HepG2 (cell line): Measurements from ENCODE around the gene SLC25A22. TPM values are rescaled to one million over a fixed set of nuclear protein-coding genes. Genes with fewer than 3 reads are reported as not detected.
A peak's percentile ranks its signal among the peaks of the same experiment; 100 is the strongest.

Experiments used
- ATAC-seq: fragments of 200-7000 bp; cut with Tn5 transposase; 3 replicates; pipeline ENCODE4 v1.9.1; 2020; ENCODE audit warnings: mild to moderate bottlenecking, moderate library complexity
- BruUV-seq: library from RNA; stranded (reverse); fragments of 400-500 nt; replicated peaks from 2 replicates; lab custom pipeline; 2021; lab: Mats Ljungman, UMichigan
- CTCF ChIA-PET: fragments of 300-600 bp; formaldehyde crosslinking; extraction: SDS; loops from one replicate; lab custom pipeline; 2021; ENCODE audit warnings: low total read pairs, inconsistent platforms, low intra/inter-chr PET ratio; lab: Yijun Ruan, JAX
- POLR2A ChIA-PET: fragments of 350-600 bp; sonication (Branson Sonifier 250); formaldehyde crosslinking; loops from one replicate; lab custom pipeline; 2020; ENCODE audit warnings: antibody characterized with exemption, inconsistent platforms; lab: Yijun Ruan, JAX
- DNase-seq: peaks from one replicate; pipeline ENCODE4 v3.0.0-alpha.2; 2015; ENCODE audit warnings: low spot score
- FAIRE-seq: peaks from 3 replicates; lab custom pipeline; 2011; peaks lifted over from hg19 to GRCh38; lab: Jason Lieb, UNC
- H2AFZ ChIP-seq: one replicate; pipeline ENCODE4 v1.6.1; 2011; ENCODE audit warnings: low read length, inconsistent platforms
- H3K27ac ChIP-seq: fragments of 300-600 bp; 3 replicates; pipeline ENCODE4 v1.8.0; 2011; ENCODE audit warnings: mixed run types, mild to moderate bottlenecking, mixed read lengths, low read length, inconsistent platforms; ENCODE audit not compliant: insufficient read depth; ENCODE audit errors: extremely low read length
- H3K27me3 ChIP-seq, 2 experiments: fragments of 200-600 bp in 1 of 2; 2 replicates in 1 of 2; 3 replicates in 1 of 2; pipeline versions ENCODE4 v1.6.0 to v1.8.0; 2011; ENCODE audit warnings: low read length in 2 of 2, mild to moderate bottlenecking in 2 of 2, moderate library complexity in 2 of 2, inconsistent platforms in 1 of 2; ENCODE audit not compliant: insufficient read depth in 2 of 2, control insufficient read depth in 1 of 2
- H3K36me3 ChIP-seq, 2 experiments: fragments of 200-600 bp in 1 of 2; replicated peaks in 1 of 2; 2 replicates in 1 of 2; 3 replicates in 1 of 2; pipeline versions ENCODE4 v1.5.1 to v1.8.0; 2011; ENCODE audit warnings: low read length in 2 of 2, inconsistent platforms in 1 of 2; ENCODE audit not compliant: insufficient read depth in 2 of 2, control insufficient read depth in 1 of 2
- H3K4me1 ChIP-seq: 2 replicates; pipeline ENCODE4 v1.5.1; 2012; ENCODE audit warnings: low read length, inconsistent platforms; ENCODE audit not compliant: insufficient read depth
- H3K4me2 ChIP-seq: 2 replicates; pipeline ENCODE4 v1.6.0; 2011; ENCODE audit warnings: low read depth, low read length, inconsistent platforms
- H3K4me3 ChIP-seq, 3 experiments: fragments of 200-600 bp in 1 of 3; sonication (generic), shearing (Covaris generic) in 1 of 3; replicated peaks in 1 of 3; 2 replicates each; pipeline ENCODE4 v1.5.1; 2011 to 2016; ENCODE audit warnings: low read length in 3 of 3, inconsistent platforms in 2 of 3, low read depth in 2 of 3, mild to moderate bottlenecking in 2 of 3, control low read depth in 1 of 3, mixed read lengths in 1 of 3; ENCODE audit not compliant: insufficient read depth in 1 of 3
- H3K79me2 ChIP-seq: one replicate; pipeline ENCODE4 v1.6.1; 2011; ENCODE audit warnings: low read length, inconsistent platforms; ENCODE audit not compliant: insufficient read depth
- H3K9ac ChIP-seq: 2 replicates; pipeline ENCODE4 v1.6.0; 2011; ENCODE audit warnings: mild to moderate bottlenecking, low read depth, low read length, inconsistent platforms; ENCODE audit not compliant: insufficient read depth
- H3K9me3 ChIP-seq: 2 replicates; pipeline ENCODE4 v1.5.1; 2012; ENCODE audit warnings: mild to moderate bottlenecking, low read length
- H4K20me1 ChIP-seq: 2 replicates; pipeline ENCODE4 v1.6.0; 2011; ENCODE audit warnings: inconsistent platforms, mild to moderate bottlenecking, low read length, moderate library complexity; ENCODE audit not compliant: insufficient read depth
- AGO1 ChIP-seq: fragments of 200-400 bp; formaldehyde crosslinking; IDR thresholded peaks from 2 replicates; pipeline ENCODE4 v1.6.1; 2017; ENCODE audit warnings: mild to moderate bottlenecking, low read depth, low read length, moderate library complexity; ENCODE audit not compliant: poor library complexity, severe bottlenecking
- AGO2 ChIP-seq: fragments of 200-400 bp; formaldehyde crosslinking; optimal IDR thresholded peaks from 2 replicates; pipeline ENCODE3; 2017; ENCODE audit warnings: mild to moderate bottlenecking, low read depth, low read length, moderate library complexity
- CHD4 ChIP-seq: fragments of 200-600 bp; sonication (generic); IDR thresholded peaks from 2 replicates; pipeline ENCODE4 v1.7.0; 2017; ENCODE audit warnings: mild to moderate bottlenecking, low read length, borderline replicate concordance
- JDP2 ChIP-seq: sonication (generic); formaldehyde crosslinking; IDR thresholded peaks from 2 replicates; pipeline ENCODE4 v1.8.1; 2022; ENCODE audit warnings: missing genetic modification reagents, borderline replicate concordance
- KAT8 ChIP-seq: IDR thresholded peaks from 2 replicates; pipeline ENCODE4 v1.6.1; 2016; ENCODE audit warnings: missing genetic modification reagents, missing compliant biosample characterization
- KDM2A ChIP-seq: sonication (generic); formaldehyde crosslinking; IDR thresholded peaks from 2 replicates; pipeline ENCODE4 v1.4.0; 2020; ENCODE audit warnings: low read depth, missing genetic modification reagents, borderline replicate concordance
- POLR2G ChIP-seq: fragments of 200-400 bp; formaldehyde crosslinking; IDR thresholded peaks from 2 replicates; pipeline ENCODE4 v1.6.1; 2018; ENCODE audit warnings: mild to moderate bottlenecking, low read depth, low read length, moderate library complexity
- RBFOX2 ChIP-seq: fragments of 200-400 bp; formaldehyde crosslinking; IDR thresholded peaks from 2 replicates; pipeline ENCODE4 v1.6.1; 2017; ENCODE audit warnings: low read depth, mild to moderate bottlenecking, low read length
- RBM22 ChIP-seq: fragments of 200-400 bp; formaldehyde crosslinking; optimal IDR thresholded peaks from 2 replicates; pipeline ENCODE3; 2017; ENCODE audit warnings: mild to moderate bottlenecking, low read length, moderate library complexity
- REL ChIP-seq: sonication (generic); formaldehyde crosslinking; conservative IDR thresholded peaks from 2 replicates; pipeline ENCODE4 v1.8.0; 2022; ENCODE audit warnings: mild to moderate bottlenecking, missing genetic modification reagents, moderate library complexity
- RXRA ChIP-seq: sonication (generic); formaldehyde crosslinking; IDR thresholded peaks from 2 replicates; pipeline ENCODE4 v1.5.1; 2020; ENCODE audit warnings: missing genetic modification reagents
- ZNF263 ChIP-seq: sonication (generic); formaldehyde crosslinking; IDR thresholded peaks from 2 replicates; pipeline ENCODE4 v1.4.0; 2020; ENCODE audit warnings: missing genetic modification reagents
- ZNF326 ChIP-seq: sonication (generic); formaldehyde crosslinking; IDR thresholded peaks from 2 replicates; pipeline ENCODE4 v1.4.0; 2020; ENCODE audit warnings: missing genetic modification reagents, borderline replicate concordance
- WGBS: methylation state at CpG from one replicate; pipeline ENCODE4 v1.1.6; 2017; ENCODE audit warnings: low lambda C conversion rate; 5-methylcytosine and 5-hydroxymethylcytosine counted together
- in situ Hi-C: cut with HindIII; loops from 2 replicates; pipeline ENCODE4 v1.10.0; 2017; ENCODE audit warnings: low pct_unique_long_range_greater_than_20kb; ENCODE audit not compliant: extremely low pct_ligation_motif_present
- intact Hi-C: fragments of 100-400 bp; cut with micrococcal nuclease; formaldehyde crosslinking; loops from one replicate; pipeline ENCODE4 v1.10.0; 2022; ENCODE audit not compliant: unreplicated experiment
- polyA plus RNA-seq, 8 experiments: library from polyadenylated mRNA; depleted of rRNA in 3 of 8; stranded (reverse) in 7 of 8; unstranded in 1 of 8; fragments of >200 nt; fragmentation: Illumina TruSeq in 4 of 8; extraction: Trizol in 4 of 8; gene quantifications; 2 replicates each; pipeline versions ENCODE4 v1.2.1 to v1.2.3, GENCODE V29; 2011 to 2016; ENCODE audit warnings: low read depth in 4 of 8, missing spikeins in 1 of 8, mixed read lengths in 1 of 8; ENCODE audit not compliant: insufficient read depth in 1 of 8
- total RNA-seq, 5 experiments: library from RNA; depleted of rRNA; stranded (reverse); fragments of >200 nt; fragmentation: Illumina TruSeq; extraction: Trizol; gene quantifications; 2 replicates each; pipeline ENCODE4 v1.2.3, GENCODE V29; 2016; ENCODE audit warnings: low read depth in 1 of 5
- TF ChIP-seq, protein P1 (sequence below): sonication (generic); formaldehyde crosslinking; IDR thresholded peaks from 2 replicates; pipeline ENCODE4 v1.4.0; 2020; ENCODE audit warnings: mild to moderate bottlenecking, missing genetic modification reagents, borderline replicate concordance
- TF ChIP-seq, protein P2 (sequence below): sonication (generic); formaldehyde crosslinking; conservative IDR thresholded peaks from 2 replicates; pipeline ENCODE4 v1.8.0; 2022; ENCODE audit warnings: mild to moderate bottlenecking, moderate library complexity, missing genetic modification reagents
- TF ChIP-seq, protein P3 (sequence below): sonication (generic); formaldehyde crosslinking; IDR thresholded peaks from 2 replicates; pipeline ENCODE4 v1.4.0; 2020; ENCODE audit warnings: mild to moderate bottlenecking, missing genetic modification reagents

SLC25A22 gene
- total and polyA plus RNA-seq, 2 of the 13 experiments (the other 11 are each of a cell fraction or from before 2014, with no cell fraction given) = 12.4 to 19.2 TPM

DNA sequence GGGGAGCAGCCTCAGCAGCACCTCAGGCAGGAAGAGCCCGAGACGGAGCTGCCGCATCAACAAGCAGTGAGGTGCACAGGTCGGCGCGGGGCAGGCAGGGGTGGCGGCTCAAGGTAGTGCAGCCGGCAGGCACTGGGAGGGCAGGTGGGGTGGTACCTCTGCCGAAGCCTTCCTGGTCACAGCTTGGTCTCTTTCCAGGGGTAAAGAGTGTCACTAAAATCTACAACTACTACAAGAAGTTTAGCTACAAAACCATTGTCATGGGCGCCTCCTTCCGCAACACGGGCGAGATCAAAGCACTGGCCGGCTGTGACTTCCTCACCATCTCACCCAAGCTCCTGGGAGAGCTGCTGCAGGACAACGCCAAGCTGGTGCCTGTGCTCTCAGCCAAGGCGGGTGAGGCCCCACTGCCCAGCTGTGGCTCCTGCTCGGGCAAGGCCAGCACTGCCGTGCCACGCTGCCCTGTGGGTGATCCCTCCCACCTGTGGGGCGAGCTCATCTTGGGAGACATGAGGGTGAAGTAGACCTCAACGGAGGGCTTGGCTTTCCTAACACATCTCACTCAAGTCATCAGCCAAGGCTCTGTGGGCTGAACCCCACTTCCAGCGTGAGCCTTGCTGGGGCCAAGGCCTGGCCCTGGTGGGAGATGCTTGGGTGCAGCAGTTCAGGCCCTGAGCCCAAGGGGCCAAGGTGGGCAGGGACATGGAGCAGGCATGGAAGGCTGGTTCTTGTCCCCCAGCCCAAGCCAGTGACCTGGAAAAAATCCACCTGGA is 34.3 kb downstream of the SLC25A22 start:
- FAIRE-seq (no peak), ATAC-seq (peak; percentile 14), DNase-seq (no peak)
- ChIA-PET CTCF (no interaction called here), POLR2A (interaction anchor here (0.8 kb wide), 1 partner anchor 16 kb away, joined by 4 read pairs; the partner anchor contains the start of gene TALDO1)
- H3K9me3 ChIP-seq = no peaks in the 10 kb centered on the region
- H3K4me1 ChIP-seq = no peaks in the 10 kb centered on the region
- H3K9ac ChIP-seq = no peak overlapping the region
- H2AFZ ChIP-seq = no peak overlapping the region
- H3K4me3 ChIP-seq = no peak overlapping the region
- H3K27me3 ChIP-seq = no peaks in the 10 kb centered on the region
- H3K4me2 ChIP-seq = no peak overlapping the region
- no peaks in the 10 kb centered on the region for H3K79me2 ChIP-seq
- peaks cover 9% of the 10 kb centered on the region; the same call in 1 of the 2 replicates for H4K20me1 ChIP-seq
- 98% methylated on average over 20 of the region's 22 CpGs for WGBS
- TF ChIP-seq REL (CRISPR knock-in tag) (no peak), ZNF326 (CRISPR knock-in tag) (peak; percentile 65; the same call in 1 of the 2 replicates), KAT8 (CRISPR knock-in tag) (no peak), AGO1 (peak; percentile 44), KDM2A (0 out of 2 replicates have a peak, but pooled peaks have one; percentile 17), POLR2G (peak; percentile 56; the same call in 1 of the 2 replicates), AGO2 (peak; percentile 85), RXRA (0 out of 2 replicates have a peak, but pooled peaks have one; percentile 11), JDP2 (CRISPR knock-in tag) (no peak), RBFOX2 (peak; percentile 59; the same call in 1 of the 2 replicates), RBM22 (peak; percentile 80), CHD4 (no peak), ZNF263 (no peak)
- TF ChIP-seq, protein P1, sequence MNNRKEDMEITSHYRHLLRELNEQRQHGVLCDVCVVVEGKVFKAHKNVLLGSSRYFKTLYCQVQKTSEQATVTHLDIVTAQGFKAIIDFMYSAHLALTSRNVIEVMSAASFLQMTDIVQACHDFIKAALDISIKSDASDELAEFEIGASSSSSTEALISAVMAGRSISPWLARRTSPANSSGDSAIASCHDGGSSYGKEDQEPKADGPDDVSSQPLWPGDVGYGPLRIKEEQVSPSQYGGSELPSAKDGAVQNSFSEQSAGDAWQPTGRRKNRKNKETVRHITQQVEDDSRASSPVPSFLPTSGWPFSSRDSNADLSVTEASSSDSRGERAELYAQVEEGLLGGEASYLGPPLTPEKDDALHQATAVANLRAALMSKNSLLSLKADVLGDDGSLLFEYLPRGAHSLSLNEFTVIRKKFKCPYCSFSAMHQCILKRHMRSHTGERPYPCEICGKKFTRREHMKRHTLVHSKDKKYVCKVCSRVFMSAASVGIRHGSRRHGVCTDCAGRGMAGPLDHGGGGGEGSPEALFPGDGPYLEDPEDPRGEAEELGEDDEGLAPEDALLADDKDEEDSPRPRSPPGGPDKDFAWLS (CRISPR knock-in tag) = no peak
- TF ChIP-seq, protein P2, sequence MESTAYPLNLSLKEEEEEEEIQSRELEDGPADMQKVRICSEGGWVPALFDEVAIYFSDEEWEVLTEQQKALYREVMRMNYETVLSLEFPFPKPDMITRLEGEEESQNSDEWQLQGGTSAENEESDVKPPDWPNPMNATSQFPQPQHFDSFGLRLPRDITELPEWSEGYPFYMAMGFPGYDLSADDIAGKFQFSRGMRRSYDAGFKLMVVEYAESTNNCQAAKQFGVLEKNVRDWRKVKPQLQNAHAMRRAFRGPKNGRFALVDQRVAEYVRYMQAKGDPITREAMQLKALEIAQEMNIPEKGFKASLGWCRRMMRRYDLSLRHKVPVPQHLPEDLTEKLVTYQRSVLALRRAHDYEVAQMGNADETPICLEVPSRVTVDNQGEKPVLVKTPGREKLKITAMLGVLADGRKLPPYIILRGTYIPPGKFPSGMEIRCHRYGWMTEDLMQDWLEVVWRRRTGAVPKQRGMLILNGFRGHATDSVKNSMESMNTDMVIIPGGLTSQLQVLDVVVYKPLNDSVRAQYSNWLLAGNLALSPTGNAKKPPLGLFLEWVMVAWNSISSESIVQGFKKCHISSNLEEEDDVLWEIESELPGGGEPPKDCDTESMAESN (CRISPR knock-in tag) = 0 out of 2 replicates have a peak, but pooled peaks have one; percentile 34
- TF ChIP-seq, protein P3, sequence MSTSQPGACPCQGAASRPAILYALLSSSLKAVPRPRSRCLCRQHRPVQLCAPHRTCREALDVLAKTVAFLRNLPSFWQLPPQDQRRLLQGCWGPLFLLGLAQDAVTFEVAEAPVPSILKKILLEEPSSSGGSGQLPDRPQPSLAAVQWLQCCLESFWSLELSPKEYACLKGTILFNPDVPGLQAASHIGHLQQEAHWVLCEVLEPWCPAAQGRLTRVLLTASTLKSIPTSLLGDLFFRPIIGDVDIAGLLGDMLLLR (CRISPR knock-in tag) = no peak
- intact Hi-C loops (loop anchor here (2.0 kb wide), 2 partner anchors 35 to 101 kb away; no protein-coding TSS in a partner anchor), in situ Hi-C loops (no loop called here)
- no TSS peak for BruUV-seq
- H3K36me3 ChIP-seq = peaks cover 20 to 65% of the 10 kb centered on the region in 2 experiments
- H3K27ac ChIP-seq = no peak overlapping the region
